Endodermal cell (in vitro differentiated cells): ENCODE data around the gene IL18R1. TPM values are rescaled to one million over a fixed set of nuclear protein-coding genes. Genes with fewer than 3 reads are reported as not detected.
A peak's percentile ranks its signal among the peaks of the same experiment; 100 is the strongest.

ENCODE experiments used
- DNase-seq: peaks from one replicate; pipeline ENCODE4 v3.0.0-alpha.2; 2017
- H3K27ac ChIP-seq: 2 replicates; pipeline ENCODE4 v1.5.1; 2013; ENCODE audit warnings: mild to moderate bottlenecking, low read depth, low read length, moderate library complexity
- H3K27me3 ChIP-seq: 2 replicates; pipeline ENCODE4 v1.6.1; 2013; ENCODE audit warnings: mild to moderate bottlenecking, low read length, moderate library complexity; ENCODE audit not compliant: insufficient read depth, control insufficient read depth, poor library complexity, severe bottlenecking
- H3K36me3 ChIP-seq: 2 replicates; pipeline ENCODE4 v1.7.0; 2013; ENCODE audit warnings: mild to moderate bottlenecking, low read length, moderate library complexity; ENCODE audit not compliant: control insufficient read depth, insufficient read depth
- H3K4me1 ChIP-seq: one replicate; pipeline ENCODE4 v1.7.0; 2013; ENCODE audit warnings: low read length; ENCODE audit not compliant: control insufficient read depth, insufficient read depth
- H3K4me3 ChIP-seq: 2 replicates; pipeline ENCODE4 v1.5.1; 2013; ENCODE audit warnings: mild to moderate bottlenecking, low read length, moderate library complexity
- H3K9ac ChIP-seq: 2 replicates; pipeline ENCODE4 v1.6.1; 2013; ENCODE audit warnings: mild to moderate bottlenecking, low read length, moderate library complexity; ENCODE audit not compliant: poor library complexity, severe bottlenecking; ENCODE audit errors: extremely low read depth
- H3K9me3 ChIP-seq: 2 replicates; pipeline ENCODE4 v1.6.1; 2013; ENCODE audit warnings: mild to moderate bottlenecking, low read length, moderate library complexity; ENCODE audit not compliant: control insufficient read depth
- H3K27ac Mint-ChIP-seq: 2 replicates; pipeline ENCODE4 v1.8.0; 2020; ENCODE audit warnings: mixed read lengths
- H3K27me3 Mint-ChIP-seq: 2 replicates; pipeline ENCODE4 v1.8.0; 2021; ENCODE audit warnings: mild to moderate bottlenecking, mixed read lengths; ENCODE audit not compliant: insufficient read depth
- H3K36me3 Mint-ChIP-seq: 2 replicates; pipeline ENCODE4 v1.8.0; 2020; ENCODE audit warnings: low read depth, mixed read lengths
- H3K4me1 Mint-ChIP-seq: 2 replicates; pipeline ENCODE4 v1.8.0; 2020; ENCODE audit warnings: mixed read lengths
- H3K4me3 Mint-ChIP-seq: 2 replicates; pipeline ENCODE4 v1.8.0; 2020; ENCODE audit warnings: mild to moderate bottlenecking, moderate library complexity, mixed read lengths
- H3K9me3 Mint-ChIP-seq: 2 replicates; pipeline ENCODE4 v1.8.0; 2020; ENCODE audit warnings: mild to moderate bottlenecking, mixed read lengths
- WGBS, 2 experiments: methylation state at CpG; one replicate each; pipeline versions ENCODE4 v1.1.5 to v1.1.7; 2013; ENCODE audit warnings: missing lambda C conversion rate in 2 of 2, mixed read lengths in 1 of 2; ENCODE audit not compliant: insufficient coverage in 1 of 2, insufficient read length in 1 of 2; 5-methylcytosine and 5-hydroxymethylcytosine counted together
- total RNA-seq, 2 donors: library from RNA; stranded (reverse); fragmentation: NEBNext Ultra II Directional in 1 of 2; extraction: Animal tissue kit (Norgen Biotek cat#: 25700) in 1 of 2; gene quantifications; 2 replicates in 1 of 2; 3 replicates in 1 of 2; pipeline ENCODE4 v1.2.1, GENCODE V29; 2021
- TF ChIP-seq, protein P1 (sequence below): fragments of 200-600 bp; sonication (generic); conservative IDR thresholded peaks from 2 replicates; pipeline ENCODE4 v1.5.0; 2021; ENCODE audit warnings: antibody characterized with exemption, mild to moderate bottlenecking

IL18R1 gene
- total RNA-seq, 2 donors from 2014 or later, result 2.2 to 2.4 TPM

DNA sequence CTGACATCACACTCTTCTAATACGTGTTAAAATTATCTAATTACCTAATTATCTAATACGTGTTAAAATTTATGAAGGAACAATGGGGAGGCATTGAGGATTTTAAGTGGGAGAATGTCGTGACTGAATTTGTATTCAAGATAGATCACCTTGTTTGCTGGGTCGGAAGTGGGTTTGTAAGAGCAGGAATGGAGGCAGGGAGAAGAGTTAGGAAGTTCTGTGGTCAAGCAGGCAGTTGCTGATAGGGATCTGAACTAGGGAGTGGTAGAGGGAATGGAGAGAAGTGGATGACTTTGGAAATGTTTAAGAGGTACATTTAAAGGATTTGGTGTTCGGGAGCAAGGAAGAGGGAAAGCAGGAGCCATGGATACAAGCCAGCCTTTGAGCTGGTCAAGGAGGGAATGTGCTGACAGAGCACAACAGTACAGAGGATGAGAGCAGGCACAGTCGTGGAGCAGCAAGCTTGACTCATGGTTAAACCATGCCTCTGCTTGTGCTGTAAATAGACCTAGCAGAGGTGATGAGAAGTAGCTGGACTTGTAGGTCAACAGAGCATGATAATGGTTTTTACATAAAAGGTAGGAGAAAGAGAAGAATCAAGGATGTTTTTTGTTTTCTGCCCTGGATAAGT, 83.6 kb downstream of the IL18R1 start:
- Mint-ChIP-seq H3K9me3 (no peaks in the 10 kb centered on the region), H3K27me3 (no peaks in the 10 kb centered on the region), H3K4me3 (no peak overlapping the region), H3K4me1 (peaks cover 10% of the 10 kb centered on the region), H3K27ac (no peak overlapping the region), H3K36me3 (no peaks in the 10 kb centered on the region)
- H3K4me3 ChIP-seq, result no peak overlapping the region
- no peak overlapping the region for H3K9ac ChIP-seq
- no peaks in the 10 kb centered on the region for H3K9me3 ChIP-seq
- TF ChIP-seq, protein P1, sequence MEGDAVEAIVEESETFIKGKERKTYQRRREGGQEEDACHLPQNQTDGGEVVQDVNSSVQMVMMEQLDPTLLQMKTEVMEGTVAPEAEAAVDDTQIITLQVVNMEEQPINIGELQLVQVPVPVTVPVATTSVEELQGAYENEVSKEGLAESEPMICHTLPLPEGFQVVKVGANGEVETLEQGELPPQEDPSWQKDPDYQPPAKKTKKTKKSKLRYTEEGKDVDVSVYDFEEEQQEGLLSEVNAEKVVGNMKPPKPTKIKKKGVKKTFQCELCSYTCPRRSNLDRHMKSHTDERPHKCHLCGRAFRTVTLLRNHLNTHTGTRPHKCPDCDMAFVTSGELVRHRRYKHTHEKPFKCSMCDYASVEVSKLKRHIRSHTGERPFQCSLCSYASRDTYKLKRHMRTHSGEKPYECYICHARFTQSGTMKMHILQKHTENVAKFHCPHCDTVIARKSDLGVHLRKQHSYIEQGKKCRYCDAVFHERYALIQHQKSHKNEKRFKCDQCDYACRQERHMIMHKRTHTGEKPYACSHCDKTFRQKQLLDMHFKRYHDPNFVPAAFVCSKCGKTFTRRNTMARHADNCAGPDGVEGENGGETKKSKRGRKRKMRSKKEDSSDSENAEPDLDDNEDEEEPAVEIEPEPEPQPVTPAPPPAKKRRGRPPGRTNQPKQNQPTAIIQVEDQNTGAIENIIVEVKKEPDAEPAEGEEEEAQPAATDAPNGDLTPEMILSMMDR, result no peak
- no peaks in the 10 kb centered on the region for H3K36me3 ChIP-seq
- DNase-seq, result no peak
- no peaks in the 10 kb centered on the region for H3K27me3 ChIP-seq
- 66 to 73% methylated on average over 3 to 6 of the region's 6 CpGs for WGBS, 2 experiments
- no peak overlapping the region for H3K27ac ChIP-seq
- H3K4me1 ChIP-seq, result peaks cover 8% of the 10 kb centered on the region

DNA sequence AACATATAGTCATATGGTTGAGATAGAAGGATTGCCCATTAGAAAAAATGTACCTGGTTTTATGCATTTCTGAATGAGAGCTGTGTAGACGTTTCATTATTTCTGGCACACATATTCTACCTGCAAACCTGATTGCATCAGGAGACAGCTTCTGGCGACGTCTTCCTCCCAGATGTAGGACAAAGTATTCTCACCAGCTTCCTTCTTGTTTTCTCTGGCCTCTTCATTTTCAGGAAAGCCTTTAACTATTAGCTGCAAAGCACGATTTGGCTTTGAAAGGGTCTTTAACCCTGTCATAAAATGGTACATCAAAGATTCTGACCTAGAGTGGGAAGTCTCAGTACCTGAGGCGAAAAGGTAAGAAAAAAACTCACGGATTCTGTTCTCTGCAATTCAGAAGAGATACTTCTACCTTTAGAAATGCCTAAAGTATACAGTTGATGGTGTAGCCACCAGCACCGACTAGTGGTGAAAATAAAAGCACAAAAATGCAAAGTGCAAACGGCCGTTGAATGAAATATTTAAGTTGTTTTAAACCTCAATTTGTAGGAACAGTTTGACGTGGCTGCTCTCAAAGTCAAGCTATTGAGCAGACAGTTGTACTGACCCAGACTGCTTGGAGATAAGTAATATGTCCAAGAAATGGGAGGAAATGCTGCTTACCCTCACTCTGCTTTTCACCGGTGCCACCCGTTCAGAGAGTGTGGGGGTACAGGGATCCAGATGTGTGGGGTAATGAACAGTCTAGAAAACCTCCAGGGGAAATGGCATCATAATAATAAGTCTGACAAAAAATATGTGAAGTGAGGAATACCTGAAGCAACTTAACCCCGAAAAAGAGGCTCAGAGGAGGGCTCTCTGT, 87.6 kb downstream of the IL18R1 start:
- no peaks in the 10 kb centered on the region for H3K36me3 Mint-ChIP-seq
- 60% methylated on average over 12 to 13 of the region's 13 CpGs for WGBS, 2 experiments
- no peaks in the 10 kb centered on the region for H3K27me3 ChIP-seq
- no peak overlapping the region for H3K27ac ChIP-seq
- H3K9me3 ChIP-seq, result no peaks in the 10 kb centered on the region
- H3K9me3 Mint-ChIP-seq, result no peaks in the 10 kb centered on the region
- H3K4me3 ChIP-seq, result no peak overlapping the region
- no peaks in the 10 kb centered on the region for H3K27me3 Mint-ChIP-seq
- H3K4me1 ChIP-seq, result peaks cover 8% of the 10 kb centered on the region
- no peak overlapping the region for H3K9ac ChIP-seq
- H3K36me3 ChIP-seq, result no peaks in the 10 kb centered on the region
- no peak overlapping the region for H3K27ac Mint-ChIP-seq
- H3K4me3 Mint-ChIP-seq, result no peak overlapping the region
- TF ChIP-seq, protein P1, result peak; percentile 89
- DNase-seq, result peak; percentile 63
- peaks cover 16% of the 10 kb centered on the region for H3K4me1 Mint-ChIP-seq

DNA sequence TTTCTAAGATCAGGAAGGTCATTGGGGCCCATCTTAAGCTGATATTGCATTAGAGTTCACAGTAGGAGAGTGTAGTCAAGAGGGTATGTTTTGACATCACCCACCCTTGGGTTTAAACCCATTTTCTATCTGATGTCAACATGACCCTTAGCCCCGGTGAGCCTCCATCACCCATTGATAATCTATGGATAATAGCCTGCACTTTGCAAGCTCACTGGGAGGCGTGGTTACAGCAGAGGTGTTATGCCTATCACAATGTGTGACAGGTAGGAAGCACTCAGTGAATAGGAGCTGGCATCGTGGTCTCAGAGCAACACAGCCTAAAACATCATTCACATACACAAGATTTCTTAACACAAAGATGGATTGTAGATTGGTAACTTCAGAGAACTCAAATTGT, 88.6 kb downstream of the IL18R1 start:
- H3K36me3 Mint-ChIP-seq, result no peaks in the 10 kb centered on the region
- H3K9me3 Mint-ChIP-seq, result no peaks in the 10 kb centered on the region
- no peaks in the 10 kb centered on the region for H3K27me3 Mint-ChIP-seq
- H3K4me1 Mint-ChIP-seq, result peaks cover 16% of the 10 kb centered on the region
- Histone ChIP-seq H3K4me3 (no peak overlapping the region), H3K27ac (no peak overlapping the region), H3K27me3 (no peaks in the 10 kb centered on the region), H3K9me3 (no peaks in the 10 kb centered on the region), H3K9ac (no peak overlapping the region), H3K4me1 (peaks cover 8% of the 10 kb centered on the region), H3K36me3 (no peaks in the 10 kb centered on the region)
- TF ChIP-seq, protein P1, result no peak
- no peak overlapping the region for H3K4me3 Mint-ChIP-seq
- peak; percentile 57 for DNase-seq
- no peak overlapping the region for H3K27ac Mint-ChIP-seq
- WGBS, 2 experiments, result 74 to 75% methylated on average over 2 to 3 of the region's 3 CpGs
